Measurements from ENCODE around the gene TMEM50A.
"Not testable (repeated sequence)": the region's sequence is repeated elsewhere in the genome, so short reads cannot be mapped to it uniquely, and the experiment has no call there.

Gene TMEM50A

GRCh38 chr1:25389721-25390120, 51.6 kb downstream of the TMEM50A start:
- DNase-seq, result not testable (repeated sequence)

GRCh38 chr1:25392841-25393240, 54.7 kb downstream of the TMEM50A start:
- DNase-seq, result no peak

- DNase-seq, result not testable (repeated sequence)
Observed at GRCh38 chr1:25397549-25397948, 59.4 kb downstream of the TMEM50A start.

GRCh38 chr1:25398079-25398478, 59.9 kb downstream of the TMEM50A start:
- DNase-seq, result not testable (repeated sequence)

DNA sequence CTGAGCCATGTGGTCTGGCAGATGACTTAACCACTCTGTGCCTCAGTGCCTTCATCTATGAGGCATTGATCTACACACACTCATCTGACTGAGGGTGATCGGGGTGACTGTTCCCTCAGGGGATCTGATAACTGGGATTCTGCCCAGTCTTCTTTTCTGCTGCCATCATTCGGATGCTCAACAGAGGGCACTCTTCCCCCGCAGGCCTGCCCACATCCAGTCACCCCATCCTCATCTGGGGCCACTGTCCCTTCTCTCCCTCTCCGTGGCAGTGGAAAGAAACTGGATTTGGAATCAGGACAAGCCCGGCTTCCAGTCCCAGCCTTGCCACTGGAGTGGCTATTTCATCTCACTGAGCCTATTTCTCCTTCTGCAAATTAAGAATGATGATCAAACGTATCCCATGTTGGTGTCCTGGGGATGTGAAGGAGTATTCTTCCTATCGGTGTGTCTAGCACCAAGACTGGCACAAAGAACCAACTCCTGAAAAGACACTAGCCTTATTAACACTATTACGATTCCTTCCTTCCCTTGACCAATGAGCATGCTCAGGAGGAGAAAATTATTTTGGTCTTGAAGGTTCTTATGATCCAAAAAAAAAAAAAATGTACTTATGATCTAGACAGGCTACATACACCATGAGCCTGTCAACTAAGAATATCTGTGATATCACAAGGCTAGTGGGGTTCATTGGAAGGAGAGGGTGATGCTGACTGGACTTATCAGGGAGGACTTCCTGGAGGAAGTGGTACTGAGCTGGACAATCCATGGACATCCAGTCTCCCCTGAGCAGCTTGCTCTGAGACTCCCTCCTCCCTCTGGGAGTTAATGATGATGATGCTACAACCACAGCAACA, 65.0 kb downstream of the TMEM50A start:
- DNase-seq, result peak in 1 of 2 experiments; percentile 6

- not testable (repeated sequence) for DNase-seq
Observed at GRCh38 chr1:25405731-25406305, 67.7 kb downstream of the TMEM50A start.

GRCh38 chr1:25409641-25410427, 71.7 kb downstream of the TMEM50A start:
- DNase-seq, result not testable (repeated sequence)
